HG03103 (cell line): ENCODE data around the gene MTREX.

ENCODE experiments used
- ATAC-seq: cut with Tn5 transposase; IDR thresholded peaks from one replicate; pipeline ENCODE4 v1.9.1; 2021; ENCODE audit warnings: low read depth; ENCODE audit not compliant: unreplicated experiment

Gene MTREX

GRCh38 chr5:55456216-55456895, 148.6 kb downstream of the MTREX start:
- no peak for ATAC-seq

DNA sequence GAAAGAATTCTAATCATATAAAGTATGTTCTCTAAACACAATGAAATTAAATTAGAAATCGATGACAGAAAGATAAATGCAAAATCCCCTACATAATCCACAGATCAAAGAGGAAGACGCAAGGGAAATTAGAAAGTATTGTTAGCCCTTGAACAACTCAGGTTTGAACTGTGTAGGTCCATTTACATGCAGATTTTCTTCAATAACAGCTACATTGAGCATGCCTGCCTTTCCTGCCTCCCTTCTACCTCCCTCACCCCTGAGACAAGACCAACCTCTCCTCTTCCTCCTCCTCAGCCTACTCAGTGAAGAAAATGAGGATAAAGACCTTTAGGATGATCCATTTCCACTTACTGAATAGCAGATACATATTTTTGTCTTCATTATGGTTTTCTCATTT, 151.8 kb downstream of the MTREX start:
- ATAC-seq: no peak

GRCh38 chr5:55463613-55464012, 155.8 kb downstream of the MTREX start:
- no peak for ATAC-seq

- ATAC-seq: no peak
Measured at GRCh38 chr5:55467862-55468551, 160.2 kb downstream of the MTREX start.

- no peak for ATAC-seq
Measured at GRCh38 chr5:55469839-55470238, 162.1 kb downstream of the MTREX start.

DNA sequence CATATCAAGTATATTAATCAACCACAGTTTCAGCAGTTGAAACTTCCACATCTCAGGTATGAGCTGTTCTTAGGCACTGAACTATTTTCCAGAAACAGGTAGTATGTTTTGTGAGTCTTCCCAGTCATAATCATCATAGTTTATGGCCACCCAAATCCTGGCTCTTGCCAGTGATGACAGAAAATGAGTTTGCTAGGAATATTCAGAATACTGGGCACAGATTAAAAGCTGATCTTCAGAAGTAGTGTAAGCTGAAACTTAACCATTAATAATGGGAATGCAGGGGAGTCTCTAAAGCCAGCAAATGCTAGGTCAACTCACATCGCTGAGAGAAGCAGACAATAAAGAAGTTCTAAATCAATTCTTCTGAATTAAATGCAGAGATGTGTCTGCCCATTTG, 162.5 kb downstream of the MTREX start:
- no peak for ATAC-seq

- no peak for ATAC-seq
Measured at GRCh38 chr5:55471468-55471867, 163.7 kb downstream of the MTREX start.

- no peak for ATAC-seq
Measured at GRCh38 chr5:55472642-55473041, 164.9 kb downstream of the MTREX start.
